Chondrocyte (in vitro differentiated cells): ENCODE data around the gene DHODH. TPM values are rescaled to one million over a fixed set of nuclear protein-coding genes. Genes with fewer than 3 reads are reported as not detected.

ENCODE experiments used
- DNase-seq: peaks from one replicate; pipeline ENCODE4 v3.0.0; 2021; ENCODE audit warnings: mixed read lengths, low spot score
- H3K27ac Mint-ChIP-seq: one replicate; pipeline ENCODE4 v1.8.0; 2021; ENCODE audit warnings: mild to moderate bottlenecking, moderate library complexity, mixed read lengths; ENCODE audit not compliant: unreplicated experiment
- H3K27me3 Mint-ChIP-seq: 2 replicates; pipeline ENCODE4 v1.8.0; 2021; ENCODE audit warnings: low read depth, mixed read lengths
- H3K36me3 Mint-ChIP-seq: 2 replicates; pipeline ENCODE4 v1.8.0; 2021; ENCODE audit warnings: low read depth, mixed read lengths
- H3K4me1 Mint-ChIP-seq: 2 replicates; pipeline ENCODE4 v1.8.0; 2021; ENCODE audit warnings: low read depth, mild to moderate bottlenecking, mixed read lengths
- H3K4me3 Mint-ChIP-seq: one replicate; pipeline ENCODE4 v1.8.0; 2021; ENCODE audit warnings: mild to moderate bottlenecking, moderate library complexity, mixed read lengths; ENCODE audit not compliant: unreplicated experiment
- H3K9me3 Mint-ChIP-seq: 2 replicates; pipeline ENCODE4 v1.8.0; 2021; ENCODE audit warnings: low read depth, mixed read lengths
- total RNA-seq: library from RNA; stranded (reverse); gene quantifications from 3 replicates; pipeline ENCODE4 v1.2.1, GENCODE V29; 2021
- TF ChIP-seq, protein P1 (sequence below): fragments of 200-600 bp; sonication (generic); IDR thresholded peaks from 2 replicates; pipeline ENCODE4 v1.5.0; 2021; ENCODE audit warnings: antibody characterized with exemption, mild to moderate bottlenecking, moderate library complexity

DHODH gene
- total RNA-seq, 1 donor from 2014 or later: 5.7 TPM

DNA sequence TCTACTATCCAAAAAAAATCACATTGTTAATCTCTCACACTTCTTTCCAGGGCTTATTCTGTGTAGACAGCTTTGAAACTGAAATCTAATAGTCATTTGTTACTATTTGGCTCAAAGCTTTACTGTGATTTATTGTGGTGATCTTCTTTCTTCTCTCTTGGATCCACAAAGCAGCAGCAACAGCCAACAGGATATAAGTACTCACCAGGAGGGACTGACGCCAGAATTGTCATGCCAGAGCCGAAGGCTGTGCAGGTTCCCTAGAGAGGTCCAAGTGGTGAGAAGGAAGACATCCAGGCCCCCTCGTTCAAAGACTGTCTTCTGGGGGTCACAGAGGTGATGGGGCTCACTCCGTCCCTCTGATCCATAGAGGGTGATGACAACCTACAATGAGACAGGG is 41.6 kb upstream of the DHODH start:
- DNase-seq: no peak
- Mint-ChIP-seq H3K4me1 (no peaks in the 10 kb centered on the region), H3K36me3 (no peaks in the 10 kb centered on the region), H3K27ac (no peak overlapping the region), H3K9me3 (no peaks in the 10 kb centered on the region), H3K4me3 (no peak overlapping the region), H3K27me3 (no peaks in the 10 kb centered on the region)
- TF ChIP-seq, protein P1, sequence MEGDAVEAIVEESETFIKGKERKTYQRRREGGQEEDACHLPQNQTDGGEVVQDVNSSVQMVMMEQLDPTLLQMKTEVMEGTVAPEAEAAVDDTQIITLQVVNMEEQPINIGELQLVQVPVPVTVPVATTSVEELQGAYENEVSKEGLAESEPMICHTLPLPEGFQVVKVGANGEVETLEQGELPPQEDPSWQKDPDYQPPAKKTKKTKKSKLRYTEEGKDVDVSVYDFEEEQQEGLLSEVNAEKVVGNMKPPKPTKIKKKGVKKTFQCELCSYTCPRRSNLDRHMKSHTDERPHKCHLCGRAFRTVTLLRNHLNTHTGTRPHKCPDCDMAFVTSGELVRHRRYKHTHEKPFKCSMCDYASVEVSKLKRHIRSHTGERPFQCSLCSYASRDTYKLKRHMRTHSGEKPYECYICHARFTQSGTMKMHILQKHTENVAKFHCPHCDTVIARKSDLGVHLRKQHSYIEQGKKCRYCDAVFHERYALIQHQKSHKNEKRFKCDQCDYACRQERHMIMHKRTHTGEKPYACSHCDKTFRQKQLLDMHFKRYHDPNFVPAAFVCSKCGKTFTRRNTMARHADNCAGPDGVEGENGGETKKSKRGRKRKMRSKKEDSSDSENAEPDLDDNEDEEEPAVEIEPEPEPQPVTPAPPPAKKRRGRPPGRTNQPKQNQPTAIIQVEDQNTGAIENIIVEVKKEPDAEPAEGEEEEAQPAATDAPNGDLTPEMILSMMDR: no peak

DNA sequence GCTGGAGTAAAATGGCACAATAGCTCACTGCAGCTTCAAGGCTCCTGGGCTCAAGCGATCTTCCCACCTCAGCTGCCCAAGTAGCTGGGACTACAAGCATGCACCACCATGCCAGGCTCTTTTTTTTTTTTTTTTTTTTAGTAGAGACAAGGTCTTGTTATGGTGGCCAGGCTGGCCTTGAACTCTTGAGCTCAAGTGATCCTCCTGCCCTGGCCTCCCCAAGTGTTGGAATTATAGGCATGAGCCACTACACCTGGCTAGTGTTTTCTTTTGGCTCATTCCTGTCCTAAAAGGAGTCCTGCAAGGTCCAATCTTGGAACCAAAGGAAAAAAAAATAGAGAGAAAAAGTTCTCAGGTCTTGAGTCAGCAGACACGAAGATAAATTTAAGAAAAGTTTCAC is 39.2 kb upstream of the DHODH start:
- no peak for DNase-seq
- H3K27me3 Mint-ChIP-seq: no peaks in the 10 kb centered on the region
- no peak overlapping the region for H3K27ac Mint-ChIP-seq
- H3K4me1 Mint-ChIP-seq: no peaks in the 10 kb centered on the region
- TF ChIP-seq, protein P1: no peak
- H3K9me3 Mint-ChIP-seq: no peaks in the 10 kb centered on the region
- H3K36me3 Mint-ChIP-seq: no peaks in the 10 kb centered on the region
- no peak overlapping the region for H3K4me3 Mint-ChIP-seq

DNA sequence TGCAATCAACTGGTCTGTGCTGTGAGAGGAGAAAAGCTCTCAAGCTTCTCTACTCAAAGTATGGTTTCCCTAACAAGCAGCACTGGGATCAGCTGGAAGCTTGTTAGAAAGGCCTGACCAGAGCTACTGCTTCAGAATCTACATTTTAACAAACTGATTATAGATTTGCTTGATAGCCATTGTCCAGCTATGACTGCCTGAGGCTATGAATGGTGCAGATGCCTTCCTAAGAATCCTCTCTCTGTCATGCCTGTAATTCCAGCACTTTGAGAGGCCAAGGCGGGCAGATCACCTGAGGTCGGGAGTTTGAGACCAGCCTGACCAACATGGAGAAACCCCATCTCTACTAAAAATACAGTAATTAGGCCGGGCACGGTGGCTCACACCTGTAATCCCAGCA is 37.0 kb upstream of the DHODH start:
- TF ChIP-seq, protein P1: no peak
- Mint-ChIP-seq H3K27ac (no peak overlapping the region), H3K36me3 (no peaks in the 10 kb centered on the region), H3K9me3 (no peaks in the 10 kb centered on the region), H3K27me3 (no peaks in the 10 kb centered on the region), H3K4me3 (no peak overlapping the region), H3K4me1 (no peaks in the 10 kb centered on the region)
- DNase-seq: no peak

DNA sequence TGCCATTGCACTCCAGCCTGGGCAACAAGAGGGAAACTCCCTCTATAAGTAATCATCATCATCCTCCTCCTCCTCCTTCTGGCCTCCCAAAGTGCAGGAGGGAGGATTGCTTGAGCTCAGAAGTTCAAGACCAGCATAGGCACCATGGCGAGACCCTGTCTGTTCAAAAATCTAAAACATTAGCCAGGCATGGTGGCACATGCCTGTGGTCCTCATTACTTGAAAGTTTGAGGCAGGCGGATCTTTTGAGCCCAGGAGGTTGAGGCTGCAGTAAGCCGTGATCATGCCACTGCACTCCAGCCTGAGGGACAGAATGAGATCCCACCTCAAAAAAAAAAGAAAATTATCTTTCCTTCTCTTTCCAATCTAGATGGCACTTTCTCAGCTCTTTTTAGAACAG is 36.2 kb upstream of the DHODH start:
- H3K27ac Mint-ChIP-seq: no peak overlapping the region
- H3K9me3 Mint-ChIP-seq: no peaks in the 10 kb centered on the region
- TF ChIP-seq, protein P1: no peak
- no peak overlapping the region for H3K4me3 Mint-ChIP-seq
- no peaks in the 10 kb centered on the region for H3K36me3 Mint-ChIP-seq
- DNase-seq: no peak
- H3K27me3 Mint-ChIP-seq: no peaks in the 10 kb centered on the region
- no peaks in the 10 kb centered on the region for H3K4me1 Mint-ChIP-seq

DNA sequence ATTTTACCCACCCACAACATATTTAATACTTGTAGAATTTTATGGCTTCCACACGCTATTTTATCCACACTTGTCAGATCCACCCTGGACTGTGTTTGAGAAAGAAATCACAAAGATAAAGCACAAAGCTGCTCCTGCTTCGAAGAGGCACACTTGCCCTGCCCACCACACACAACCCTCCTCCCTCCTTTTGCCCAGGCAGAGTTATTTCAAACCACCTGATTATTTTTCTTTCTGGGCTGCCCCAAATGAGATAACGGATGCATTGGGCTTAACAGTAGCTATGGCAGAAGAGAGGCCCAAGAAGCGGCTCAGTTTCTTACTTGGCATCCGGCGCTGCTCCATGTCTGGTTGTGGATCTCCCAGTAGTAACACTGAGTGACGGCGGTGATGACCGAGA is 35.5 kb upstream of the DHODH start:
- H3K4me3 Mint-ChIP-seq: no peak overlapping the region
- no peaks in the 10 kb centered on the region for H3K36me3 Mint-ChIP-seq
- H3K27ac Mint-ChIP-seq: no peak overlapping the region
- H3K4me1 Mint-ChIP-seq: no peaks in the 10 kb centered on the region
- no peaks in the 10 kb centered on the region for H3K9me3 Mint-ChIP-seq
- H3K27me3 Mint-ChIP-seq: peaks cover 2% of the 10 kb centered on the region
- DNase-seq: no peak
- TF ChIP-seq, protein P1: no peak
